HepG2 (cell line): ENCODE data around the gene HNRNPC. TPM values are rescaled to one million over a fixed set of nuclear protein-coding genes. Genes with fewer than 3 reads are reported as not detected.

Source experiments
- CBX2 ChIP-seq, 2 experiments: fragments of 200-600 bp in 1 of 2; sonication (generic); formaldehyde crosslinking in 1 of 2; IDR thresholded peaks; 2 replicates each; pipeline versions ENCODE4 v1.7.0 to v1.8.1; 2018 to 2022; ENCODE audit warnings: low read depth in 2 of 2, low read length in 1 of 2, mild to moderate bottlenecking in 1 of 2, missing genetic modification reagents in 1 of 2
- EED ChIP-seq: sonication (generic); formaldehyde crosslinking; IDR thresholded peaks from 2 replicates; pipeline ENCODE4 v1.5.0; 2020; ENCODE audit warnings: mild to moderate bottlenecking, missing genetic modification reagents
- FOXM1 ChIP-seq: sonication (generic); formaldehyde crosslinking; IDR thresholded peaks from 2 replicates; pipeline ENCODE4 v1.5.0; 2020; ENCODE audit warnings: missing genetic modification reagents
- GPN1 ChIP-seq: sonication (generic); formaldehyde crosslinking; IDR thresholded peaks from 2 replicates; pipeline ENCODE4 v1.5.1; 2020; ENCODE audit warnings: missing genetic modification reagents, borderline replicate concordance
- JUND ChIP-seq: sonication (generic); formaldehyde crosslinking; IDR thresholded peaks from 2 replicates; pipeline ENCODE4 v1.8.0; 2022; ENCODE audit warnings: mild to moderate bottlenecking, missing genetic modification reagents
- NCOA1 ChIP-seq: sonication (generic); formaldehyde crosslinking; IDR thresholded peaks from 2 replicates; pipeline ENCODE4 v1.9.0; 2021; ENCODE audit warnings: missing genetic modification reagents
- NFAT5 ChIP-seq: sonication (generic); formaldehyde crosslinking; IDR thresholded peaks from 2 replicates; pipeline ENCODE4 v1.4.0; 2020; ENCODE audit warnings: missing genetic modification reagents
- RBM39 ChIP-seq: fragments of 200-400 bp; formaldehyde crosslinking; IDR thresholded peaks from one replicate; pipeline ENCODE4 v1.6.1; 2018; ENCODE audit warnings: antibody characterized with exemption, mild to moderate bottlenecking, low read depth, low read length; ENCODE audit not compliant: poor library complexity, severe bottlenecking
- SP1 ChIP-seq, 2 experiments: fragments of 450-650 bp in 1 of 2; sonication (generic) in 1 of 2; formaldehyde crosslinking in 1 of 2; IDR thresholded peaks; 2 replicates each; pipeline versions ENCODE4 v1.4.0 to v1.6.1; 2016 to 2020; ENCODE audit warnings: missing genetic modification reagents in 1 of 2
- TARDBP ChIP-seq: sonication (generic); formaldehyde crosslinking; IDR thresholded peaks from 2 replicates; pipeline ENCODE4 v1.8.0; 2022; ENCODE audit warnings: mild to moderate bottlenecking, missing genetic modification reagents
- THAP11 ChIP-seq: IDR thresholded peaks from 2 replicates; pipeline ENCODE4 v1.6.1; 2016; ENCODE audit warnings: missing biosample characterization, missing genetic modification reagents
- ZFP82 ChIP-seq: sonication (generic); formaldehyde crosslinking; IDR thresholded peaks from 2 replicates; pipeline ENCODE4 v1.5.1; 2020; ENCODE audit warnings: mild to moderate bottlenecking, missing genetic modification reagents, borderline replicate concordance
- ZKSCAN8 ChIP-seq: IDR thresholded peaks from 2 replicates; pipeline ENCODE4 v1.6.1; 2016; ENCODE audit warnings: borderline replicate concordance, missing genetic modification reagents, missing compliant biosample characterization
- ZNF280B ChIP-seq: sonication (generic); formaldehyde crosslinking; IDR thresholded peaks from 2 replicates; pipeline ENCODE4 v1.5.0; 2020; ENCODE audit warnings: missing genetic modification reagents, mild to moderate bottlenecking, borderline replicate concordance
- ZNF333 ChIP-seq: sonication (generic); formaldehyde crosslinking; IDR thresholded peaks from 2 replicates; pipeline ENCODE4 v1.4.0; 2020; ENCODE audit warnings: mild to moderate bottlenecking, missing genetic modification reagents, borderline replicate concordance
- ZNF510 ChIP-seq: sonication (generic); formaldehyde crosslinking; IDR thresholded peaks from 2 replicates; pipeline ENCODE4 v1.4.0; 2020; ENCODE audit warnings: low read depth, mild to moderate bottlenecking, missing genetic modification reagents
- ZNF577 ChIP-seq: sonication (generic); formaldehyde crosslinking; IDR thresholded peaks from 2 replicates; pipeline ENCODE4 v1.4.0; 2020; ENCODE audit warnings: mild to moderate bottlenecking, low read depth, missing genetic modification reagents, borderline replicate concordance
- ZNF674 ChIP-seq: sonication (generic); formaldehyde crosslinking; IDR thresholded peaks from 2 replicates; pipeline ENCODE4 v1.5.0; 2020; ENCODE audit warnings: low read depth, mild to moderate bottlenecking, missing genetic modification reagents
- polyA plus RNA-seq, 8 experiments: library from polyadenylated mRNA; depleted of rRNA in 3 of 8; stranded (reverse) in 7 of 8; unstranded in 1 of 8; fragments of >200 nt; fragmentation: Illumina TruSeq in 4 of 8; extraction: Trizol in 4 of 8; gene quantifications; 2 replicates each; pipeline versions ENCODE4 v1.2.1 to v1.2.3, GENCODE V29; 2011 to 2016; ENCODE audit warnings: low read depth in 4 of 8, missing spikeins in 1 of 8, mixed read lengths in 1 of 8; ENCODE audit not compliant: insufficient read depth in 1 of 8
- total RNA-seq, 5 experiments: library from RNA; depleted of rRNA; stranded (reverse); fragments of >200 nt; fragmentation: Illumina TruSeq; extraction: Trizol; gene quantifications; 2 replicates each; pipeline ENCODE4 v1.2.3, GENCODE V29; 2016; ENCODE audit warnings: low read depth in 1 of 5
- TF ChIP-seq, protein P1 (sequence below): IDR thresholded peaks from 2 replicates; pipeline ENCODE4 v1.6.1; 2012; ENCODE audit warnings: low read length, improper control_type of control experiment

Gene HNRNPC
- total and polyA plus RNA-seq, 2 of the 13 experiments (the other 11 are each of a cell fraction or from before 2014, with no cell fraction given), result 628 to 1,099 TPM

DNA sequence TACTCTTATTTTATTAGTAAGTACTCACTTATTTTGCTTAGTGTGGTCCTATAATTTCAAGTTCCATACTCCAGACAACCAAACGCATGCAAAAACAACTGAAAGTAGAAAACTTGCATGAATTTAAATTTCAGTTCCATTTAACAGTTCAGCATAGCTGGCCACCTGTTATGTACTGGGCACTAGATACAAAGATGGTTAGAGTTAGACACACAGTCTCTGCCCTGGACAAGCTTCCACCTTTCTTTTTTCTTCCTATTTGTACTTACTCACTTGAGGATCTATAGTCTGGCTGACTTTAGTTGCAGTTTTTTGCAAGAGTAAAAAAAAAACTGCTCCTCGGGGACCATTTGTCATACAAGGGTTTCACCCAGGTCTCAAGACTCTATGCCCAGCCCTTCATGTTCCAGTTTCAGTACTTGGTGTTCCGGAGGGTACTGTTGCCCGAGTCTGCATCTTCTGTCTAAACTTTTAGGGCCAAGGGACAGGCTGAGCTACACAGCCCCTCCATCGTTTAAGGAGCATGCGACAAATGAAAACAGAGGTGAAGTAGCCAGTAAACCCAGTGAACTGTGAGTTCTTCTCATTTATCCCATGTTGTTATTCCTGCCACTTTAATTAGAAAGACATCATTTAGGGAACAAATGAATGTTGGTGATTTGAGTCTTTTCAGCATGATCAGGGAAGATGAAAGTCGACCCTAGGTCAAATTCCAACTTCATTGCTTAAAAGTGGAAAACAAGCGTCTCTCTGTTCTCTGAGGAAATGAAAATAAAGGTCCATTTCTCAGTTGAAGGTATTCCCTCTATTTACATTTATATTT, 33.0 kb upstream of the HNRNPC start (continued):
- TF ChIP-seq TARDBP (CRISPR knock-in tag) (no peak), ZNF510 (CRISPR knock-in tag) (no peak), ZKSCAN8 (no peak), ZNF577 (CRISPR knock-in tag) (no peak), RBM39 (no peak), ZFP82 (CRISPR knock-in tag) (no peak), THAP11 (peak; percentile 11; the same call in 1 of the 2 replicates), CBX2 (IDR thresholded peaks at IDR 0.05; ENCODE audit: low read depth, low read length) (no peak), CBX2 (CRISPR knock-in tag; IDR thresholded peaks at IDR 0.05; ENCODE audit: low read depth) (no peak), ZNF674 (CRISPR knock-in tag) (no peak), EED (CRISPR knock-in tag) (no peak), ZNF333 (CRISPR knock-in tag) (no peak), NCOA1 (0 out of 2 replicates have a peak, but pooled peaks have one; percentile 31), NFAT5 (CRISPR knock-in tag) (no peak), FOXM1 (no peak), GPN1 (CRISPR knock-in tag) (no peak), JUND (CRISPR knock-in tag) (no peak), ZNF280B (no peak), SP1 (IDR thresholded peaks at IDR 0.05) (no peak), SP1 (CRISPR knock-in tag; IDR thresholded peaks at IDR 0.05) (no peak)
- TF ChIP-seq, protein P1, sequence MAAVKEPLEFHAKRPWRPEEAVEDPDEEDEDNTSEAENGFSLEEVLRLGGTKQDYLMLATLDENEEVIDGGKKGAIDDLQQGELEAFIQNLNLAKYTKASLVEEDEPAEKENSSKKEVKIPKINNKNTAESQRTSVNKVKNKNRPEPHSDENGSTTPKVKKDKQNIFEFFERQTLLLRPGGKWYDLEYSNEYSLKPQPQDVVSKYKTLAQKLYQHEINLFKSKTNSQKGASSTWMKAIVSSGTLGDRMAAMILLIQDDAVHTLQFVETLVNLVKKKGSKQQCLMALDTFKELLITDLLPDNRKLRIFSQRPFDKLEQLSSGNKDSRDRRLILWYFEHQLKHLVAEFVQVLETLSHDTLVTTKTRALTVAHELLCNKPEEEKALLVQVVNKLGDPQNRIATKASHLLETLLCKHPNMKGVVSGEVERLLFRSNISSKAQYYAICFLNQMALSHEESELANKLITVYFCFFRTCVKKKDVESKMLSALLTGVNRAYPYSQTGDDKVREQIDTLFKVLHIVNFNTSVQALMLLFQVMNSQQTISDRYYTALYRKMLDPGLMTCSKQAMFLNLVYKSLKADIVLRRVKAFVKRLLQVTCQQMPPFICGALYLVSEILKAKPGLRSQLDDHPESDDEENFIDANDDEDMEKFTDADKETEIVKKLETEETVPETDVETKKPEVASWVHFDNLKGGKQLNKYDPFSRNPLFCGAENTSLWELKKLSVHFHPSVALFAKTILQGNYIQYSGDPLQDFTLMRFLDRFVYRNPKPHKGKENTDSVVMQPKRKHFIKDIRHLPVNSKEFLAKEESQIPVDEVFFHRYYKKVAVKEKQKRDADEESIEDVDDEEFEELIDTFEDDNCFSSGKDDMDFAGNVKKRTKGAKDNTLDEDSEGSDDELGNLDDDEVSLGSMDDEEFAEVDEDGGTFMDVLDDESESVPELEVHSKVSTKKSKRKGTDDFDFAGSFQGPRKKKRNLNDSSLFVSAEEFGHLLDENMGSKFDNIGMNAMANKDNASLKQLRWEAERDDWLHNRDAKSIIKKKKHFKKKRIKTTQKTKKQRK, result no peak
